ENCODE results near the gene AP3D1. TPM values are rescaled to one million over a fixed set of nuclear protein-coding genes. Genes with fewer than 3 reads are reported as not detected.
"Not testable (repeated sequence)": the region's sequence is repeated elsewhere in the genome, so short reads cannot be mapped to it uniquely, and the experiment has no call there.

The AP3D1 gene
- total and polyA plus RNA-seq, 9 of the 15 experiments (the other 6 are each of a cell fraction or from before 2014, with no cell fraction given) = 1.2 to 86.1 (median 35.9) TPM

DNA sequence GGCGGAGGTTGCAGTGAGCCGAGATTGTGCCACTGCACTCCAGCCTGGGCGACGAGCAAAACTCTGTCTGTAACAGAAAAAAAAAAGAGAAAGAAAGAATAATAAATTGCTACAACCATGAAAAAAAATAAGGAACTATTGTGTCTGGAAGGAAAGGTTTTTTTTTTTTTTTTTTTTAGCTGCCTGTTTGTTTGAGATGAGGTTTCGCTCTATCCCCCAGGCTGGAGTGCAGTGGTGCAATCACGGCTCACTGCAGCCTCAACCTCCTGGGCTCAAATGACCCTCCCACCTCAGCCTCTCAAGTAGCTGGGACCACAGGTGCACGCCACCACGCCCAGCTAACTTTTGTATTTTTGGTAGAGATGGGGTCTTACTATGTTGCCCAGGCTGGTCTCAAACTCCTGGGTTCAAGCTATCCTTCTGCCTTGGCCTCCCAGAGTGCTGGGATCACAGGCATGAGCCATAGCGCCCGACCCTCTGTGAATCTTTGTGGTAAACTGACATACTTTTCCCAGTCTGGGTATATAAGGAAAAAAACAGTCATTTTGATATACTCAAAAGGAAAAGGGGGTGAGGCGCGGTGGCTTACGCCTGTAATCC lies 59.3 kb downstream of the AP3D1 start:
- CTCF ChIA-PET (ENCODE audit: low intra/inter-chr PET ratio); H3K36me3 ChIP-seq (ENCODE audit: control insufficient read depth, insufficient read depth, low read length); H3K27ac ChIP-seq (ENCODE audit: extremely low read depth, low read depth, low read length); H3K9me1 ChIP-seq (ENCODE audit: control insufficient read depth, insufficient read depth, low read length); H4K20me1 ChIP-seq (replicated peaks; ENCODE audit: control insufficient read depth, insufficient read depth, low read length); H3K27me3 ChIP-seq (ENCODE audit: control insufficient read depth in 2 of 2, insufficient read depth in 2 of 2, low read length in 2 of 2); in situ Hi-C loops (cut with MboI); H3K4me2 ChIP-seq (ENCODE audit: insufficient read depth, low read length); BruUV-seq (replicated peaks); H3K4me3 ChIP-seq; ATAC-seq; DNase-seq (ENCODE audit: extremely low read depth in 1 of 4, low spot score in 3 of 4); FAIRE-seq; H2AFZ ChIP-seq (ENCODE audit: low read depth, low read length); H3K9ac ChIP-seq (ENCODE audit: insufficient read depth in 1 of 2, low read depth in 2 of 2, low read length in 2 of 2); H3K9me3 ChIP-seq (replicated peaks; ENCODE audit: control insufficient read depth, insufficient read depth, low read depth, low read length); intact Hi-C loops (cut with micrococcal nuclease): not testable (repeated sequence)
- WGBS (ENCODE audit: insufficient coverage, low coverage, missing lambda C conversion rate) = 93% methylated on average over 10 of the region's 13 CpGs
- TF ChIP-seq ZNF121 (CRISPR knock-in tag; conservative IDR thresholded peaks at IDR 0.05) = peak; percentile 77
- Histone ChIP-seq H3K79me2 (ENCODE audit: control insufficient read depth, insufficient read depth, low read length) (peaks cover 46% of the 10 kb centered on the region), H3K4me1 (replicated peaks in 1 of 2; ENCODE audit: control insufficient read depth in 2 of 2, insufficient read depth in 2 of 2, low read length in 2 of 2) (peaks cover 31 to 59% of the 10 kb centered on the region in 2 experiments; a peak in 4 of 5 replicates)
- POLR2A ChIA-PET = interaction anchor here (0.9 kb wide), 1 partner anchor 37 kb away, joined by 3 read pairs; no protein-coding TSS in a partner anchor

- ChIA-PET POLR2A (interaction anchor here (0.6 to 1.1 kb wide), 2 partner anchors 28 to 163 kb away, joined by 3 read pairs; no protein-coding TSS in a partner anchor), CTCF (ENCODE audit: low intra/inter-chr PET ratio) (no interaction called here)
- Histone ChIP-seq H3K27ac (ENCODE audit: extremely low read depth, low read depth, low read length) (peak overlapping the region; percentile 34; the same call in 1 of the 3 replicates), H3K9ac (ENCODE audit: insufficient read depth in 1 of 2, low read depth in 2 of 2, low read length in 2 of 2) (no peak overlapping the region; a peak in 1 of 4 replicates), H2AFZ (ENCODE audit: low read depth, low read length) (no peak overlapping the region), H3K4me3 (no peak overlapping the region), H3K9me3 (replicated peaks; ENCODE audit: control insufficient read depth, insufficient read depth, low read depth, low read length) (no peaks in the 10 kb centered on the region), H4K20me1 (replicated peaks; ENCODE audit: control insufficient read depth, insufficient read depth, low read length) (no peaks in the 10 kb centered on the region), H3K9me1 (ENCODE audit: control insufficient read depth, insufficient read depth, low read length) (no peaks in the 10 kb centered on the region), H3K79me2 (ENCODE audit: control insufficient read depth, insufficient read depth, low read length) (peaks cover 33% of the 10 kb centered on the region), H3K27me3 (ENCODE audit: control insufficient read depth in 2 of 2, insufficient read depth in 2 of 2, low read length in 2 of 2) (no peaks in the 10 kb centered on the region), H3K4me1 (replicated peaks in 1 of 2; ENCODE audit: control insufficient read depth in 2 of 2, insufficient read depth in 2 of 2, low read length in 2 of 2) (peaks cover 41 to 50% of the 10 kb centered on the region in 2 experiments; a peak in 4 of 5 replicates), H3K36me3 (ENCODE audit: control insufficient read depth, insufficient read depth, low read length) (peaks cover 12% of the 10 kb centered on the region; the same call in 2 of the 3 replicates), H3K4me2 (ENCODE audit: insufficient read depth, low read length) (no peak overlapping the region)
- no CpG with 5 or more reads among the region's 2 CpGs for WGBS (ENCODE audit: insufficient coverage, low coverage, missing lambda C conversion rate)
- in situ Hi-C loops (cut with MboI) = no loop called here
- BruUV-seq (replicated peaks) = no TSS peak
- ATAC-seq = no peak
- intact Hi-C loops (cut with micrococcal nuclease) = loop anchor here (5.0 kb wide), 1 partner anchor 72 kb away; the partner anchor contains the start of gene BTBD2
- DNase-seq (ENCODE audit: extremely low read depth in 1 of 4, low spot score in 3 of 4) = no peak
- no peak for FAIRE-seq
- TF ChIP-seq CBX5 (IDR thresholded peaks at IDR 0.05; ENCODE audit: borderline replicate concordance, low read depth) (no peak), ZBTB5 (IDR thresholded peaks at IDR 0.05) (no peak), GATAD2B (IDR thresholded peaks at IDR 0.05; ENCODE audit: borderline replicate concordance) (no peak), ZNF311 (CRISPR knock-in tag; IDR thresholded peaks at IDR 0.05) (no peak), ESRRA (IDR thresholded peaks at IDR 0.05; ENCODE audit: borderline replicate concordance, low read depth) (no peak), KLF1 (tag; IDR thresholded peaks at IDR 0.05) (no peak), MTA2 (IDR thresholded peaks at IDR 0.05; ENCODE audit: low read depth) (no peak), NR1H2 (CRISPR knock-in tag; IDR thresholded peaks at IDR 0.05) (no peak), CREB3 (tag; conservative IDR thresholded peaks at IDR 0.05; ENCODE audit: low read depth) (no peak), ZNF507 (tag; conservative IDR thresholded peaks at IDR 0.05) (no peak), ZNF316 (IDR thresholded peaks at IDR 0.05) (no peak)
- TF ChIP-seq, protein P1, sequence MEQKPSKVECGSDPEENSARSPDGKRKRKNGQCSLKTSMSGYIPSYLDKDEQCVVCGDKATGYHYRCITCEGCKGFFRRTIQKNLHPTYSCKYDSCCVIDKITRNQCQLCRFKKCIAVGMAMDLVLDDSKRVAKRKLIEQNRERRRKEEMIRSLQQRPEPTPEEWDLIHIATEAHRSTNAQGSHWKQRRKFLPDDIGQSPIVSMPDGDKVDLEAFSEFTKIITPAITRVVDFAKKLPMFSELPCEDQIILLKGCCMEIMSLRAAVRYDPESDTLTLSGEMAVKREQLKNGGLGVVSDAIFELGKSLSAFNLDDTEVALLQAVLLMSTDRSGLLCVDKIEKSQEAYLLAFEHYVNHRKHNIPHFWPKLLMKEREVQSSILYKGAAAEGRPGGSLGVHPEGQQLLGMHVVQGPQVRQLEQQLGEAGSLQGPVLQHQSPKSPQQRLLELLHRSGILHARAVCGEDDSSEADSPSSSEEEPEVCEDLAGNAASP (IDR thresholded peaks at IDR 0.05) = no peak
Measured at GRCh38 chr19:2089727-2090053, 61.7 kb downstream of the AP3D1 start.
